Natural killer cell (primary cell): ENCODE measurements around the gene TENM4. TPM values are rescaled to one million over a fixed set of nuclear protein-coding genes. Genes with fewer than 3 reads are reported as not detected.

Experiments used
- ATAC-seq, 3 donors: fragments of 150-1000 bp in 2 of 3; fragments of 200-7000 bp in 1 of 3; cut with Tn5 transposase; 1 replicate in 1 of 3; 2 replicates in 2 of 3; pipeline ENCODE4 v1.10.0; 2021; ENCODE audit warnings: mild to moderate bottlenecking in 2 of 3, moderate library complexity in 2 of 3
- DNase-seq, 2 donors: peaks; one replicate each; pipeline versions ENCODE4 v3.0.0 to v3.0.0-alpha.2; 2013 to 2021; ENCODE audit warnings: mixed read lengths in 1 of 2
- H3K27ac ChIP-seq: one replicate; pipeline ENCODE4 v1.5.1; 2013; ENCODE audit warnings: mild to moderate bottlenecking, low read length
- H3K27me3 ChIP-seq: one replicate; pipeline ENCODE4 v1.6.1; 2013; ENCODE audit warnings: low read length; ENCODE audit not compliant: control insufficient read depth, insufficient read depth
- H3K36me3 ChIP-seq: one replicate; pipeline ENCODE4 v1.6.1; 2013; ENCODE audit warnings: low read length; ENCODE audit not compliant: control insufficient read depth, insufficient read depth
- H3K4me1 ChIP-seq: one replicate; pipeline ENCODE4 v1.6.1; 2013; ENCODE audit warnings: low read length; ENCODE audit not compliant: control insufficient read depth, insufficient read depth
- H3K4me3 ChIP-seq: one replicate; pipeline ENCODE4 v1.5.1; 2013; ENCODE audit warnings: low read length
- H3K9me3 ChIP-seq: one replicate; pipeline ENCODE4 v1.6.1; 2013; ENCODE audit warnings: low read length; ENCODE audit not compliant: control insufficient read depth, insufficient read depth
- H3K27ac Mint-ChIP-seq, 2 donors: one replicate each; pipeline ENCODE4 v1.8.0; 2022; ENCODE audit warnings: mild to moderate bottlenecking in 2 of 2, mixed read lengths in 2 of 2, moderate library complexity in 1 of 2
- H3K27me3 Mint-ChIP-seq, 2 donors: one replicate each; pipeline ENCODE4 v1.8.0; 2022; ENCODE audit warnings: low read depth in 2 of 2, mixed read lengths in 2 of 2
- H3K36me3 Mint-ChIP-seq: one replicate; pipeline ENCODE4 v1.8.0; 2022; ENCODE audit warnings: mixed read lengths
- H3K4me1 Mint-ChIP-seq, 2 donors: one replicate each; pipeline ENCODE4 v1.8.0; 2022; ENCODE audit warnings: mixed read lengths in 2 of 2
- H3K4me3 Mint-ChIP-seq: one replicate; pipeline ENCODE4 v1.8.0; 2022; ENCODE audit warnings: mild to moderate bottlenecking, moderate library complexity, mixed read lengths
- H3K9me3 Mint-ChIP-seq, 2 donors: one replicate each; pipeline ENCODE4 v1.8.0; 2022; ENCODE audit warnings: mixed read lengths in 2 of 2
- WGBS: methylation state at CpG from one replicate; pipeline ENCODE4 v1.1.7; 2013; ENCODE audit warnings: missing lambda C conversion rate; ENCODE audit not compliant: insufficient coverage; 5-methylcytosine and 5-hydroxymethylcytosine counted together
- intact Hi-C: fragments of 100-400 bp; cut with micrococcal nuclease; formaldehyde crosslinking; loops from one replicate; pipeline ENCODE4 v1.14.2; 2022
- total RNA-seq, 4 donors: library from RNA; stranded (reverse); fragments of 120-200 nt in 1 of 4; gene quantifications; one replicate each; pipeline versions ENCODE4 v1.2.3 to v1.2.4, GENCODE V29; 2013 to 2022
- TF ChIP-seq, protein P1 (sequence below): fragments of 200-600 bp; IDR thresholded peaks from one replicate; pipeline ENCODE4 v1.8.0; 2022; ENCODE audit warnings: antibody characterized with exemption

The TENM4 gene
- total RNA-seq, 3 donors from 2014 or later (not counting 1 experiment from before 2014, with no cell fraction given) = 0.63 to 0.75 TPM; not detected in 1

DNA sequence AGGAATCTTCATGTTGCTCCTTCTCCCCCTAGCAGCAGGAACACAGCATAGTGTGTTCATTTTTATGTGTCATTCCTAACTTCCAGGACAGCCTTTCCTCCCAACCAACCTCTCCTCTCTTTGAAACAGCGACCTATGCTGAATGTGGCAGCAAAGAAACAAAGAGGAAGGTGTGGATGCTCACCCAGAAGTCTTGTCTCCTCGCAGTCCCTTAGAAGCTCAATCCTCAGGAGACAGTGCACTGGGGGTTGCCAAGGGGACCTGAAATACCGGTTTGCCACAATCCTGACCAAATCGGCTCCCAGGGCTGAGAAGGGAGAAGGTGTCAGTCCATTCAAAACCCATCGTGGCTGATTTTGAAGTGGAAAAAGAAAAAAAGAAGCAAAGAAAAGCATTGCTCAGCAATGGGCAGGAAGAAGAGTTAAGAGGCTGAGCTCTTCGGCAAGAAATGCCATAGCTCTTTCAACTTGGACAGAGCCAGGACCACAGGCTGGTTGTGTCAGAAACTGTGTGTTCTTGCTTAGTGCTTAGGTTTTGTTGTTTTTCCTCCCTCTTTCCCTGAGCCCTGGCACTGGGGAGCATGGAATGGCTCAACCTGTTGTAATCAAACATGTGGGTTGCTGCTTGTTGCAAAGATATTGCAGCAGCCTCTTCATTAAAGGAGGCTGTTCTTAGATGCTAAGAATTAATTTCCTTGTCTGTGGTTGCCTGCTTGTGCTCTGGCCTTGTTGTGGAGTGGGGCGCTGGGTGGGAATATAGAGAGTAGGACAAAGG lies 30.4 kb upstream of the TENM4 start:
- intact Hi-C loops = no loop called here
- WGBS = 28% methylated on average over 7 of the region's 7 CpGs
- Histone ChIP-seq H3K36me3 (no peaks in the 10 kb centered on the region), H3K27ac (no peak overlapping the region), H3K4me3 (no peak overlapping the region), H3K4me1 (no peaks in the 10 kb centered on the region), H3K27me3 (no peaks in the 10 kb centered on the region), H3K9me3 (no peaks in the 10 kb centered on the region)
- H3K4me1 Mint-ChIP-seq = no peaks in the 10 kb centered on the region
- peaks cover 4 to 6% of the 10 kb centered on the region in 2 donors for H3K9me3 Mint-ChIP-seq
- DNase-seq = no peak
- no peak overlapping the region for H3K4me3 Mint-ChIP-seq
- H3K36me3 Mint-ChIP-seq = no peaks in the 10 kb centered on the region
- ATAC-seq = no peak
- TF ChIP-seq, protein P1, sequence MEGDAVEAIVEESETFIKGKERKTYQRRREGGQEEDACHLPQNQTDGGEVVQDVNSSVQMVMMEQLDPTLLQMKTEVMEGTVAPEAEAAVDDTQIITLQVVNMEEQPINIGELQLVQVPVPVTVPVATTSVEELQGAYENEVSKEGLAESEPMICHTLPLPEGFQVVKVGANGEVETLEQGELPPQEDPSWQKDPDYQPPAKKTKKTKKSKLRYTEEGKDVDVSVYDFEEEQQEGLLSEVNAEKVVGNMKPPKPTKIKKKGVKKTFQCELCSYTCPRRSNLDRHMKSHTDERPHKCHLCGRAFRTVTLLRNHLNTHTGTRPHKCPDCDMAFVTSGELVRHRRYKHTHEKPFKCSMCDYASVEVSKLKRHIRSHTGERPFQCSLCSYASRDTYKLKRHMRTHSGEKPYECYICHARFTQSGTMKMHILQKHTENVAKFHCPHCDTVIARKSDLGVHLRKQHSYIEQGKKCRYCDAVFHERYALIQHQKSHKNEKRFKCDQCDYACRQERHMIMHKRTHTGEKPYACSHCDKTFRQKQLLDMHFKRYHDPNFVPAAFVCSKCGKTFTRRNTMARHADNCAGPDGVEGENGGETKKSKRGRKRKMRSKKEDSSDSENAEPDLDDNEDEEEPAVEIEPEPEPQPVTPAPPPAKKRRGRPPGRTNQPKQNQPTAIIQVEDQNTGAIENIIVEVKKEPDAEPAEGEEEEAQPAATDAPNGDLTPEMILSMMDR = no peak
- H3K27ac Mint-ChIP-seq = no peak overlapping the region
- H3K27me3 Mint-ChIP-seq = no peaks in the 10 kb centered on the region

- Histone ChIP-seq H3K27me3 (no peaks in the 10 kb centered on the region), H3K4me1 (no peaks in the 10 kb centered on the region), H3K4me3 (no peak overlapping the region), H3K27ac (no peak overlapping the region), H3K9me3 (no peaks in the 10 kb centered on the region), H3K36me3 (no peaks in the 10 kb centered on the region)
- Mint-ChIP-seq H3K27me3 (no peaks in the 10 kb centered on the region), H3K9me3 (peaks cover 2 to 6% of the 10 kb centered on the region in 2 donors), H3K36me3 (no peaks in the 10 kb centered on the region), H3K4me1 (no peaks in the 10 kb centered on the region), H3K27ac (no peak overlapping the region), H3K4me3 (no peak overlapping the region)
- intact Hi-C loops = no loop called here
- no peak for ATAC-seq
- no peak for DNase-seq
- WGBS = 47% methylated on average over 2 of the region's 2 CpGs
- TF ChIP-seq, protein P1 = no peak
Observed at GRCh38 chr11:79470161-79470560, 29.3 kb upstream of the TENM4 start.

- Mint-ChIP-seq H3K9me3 (peaks cover 0 to 2% of the 10 kb centered on the region in 2 donors), H3K4me1 (no peaks in the 10 kb centered on the region), H3K27me3 (no peaks in the 10 kb centered on the region), H3K36me3 (no peaks in the 10 kb centered on the region), H3K4me3 (no peak overlapping the region), H3K27ac (no peak overlapping the region)
- intact Hi-C loops = no loop called here
- WGBS = 58% methylated on average over 2 of the region's 2 CpGs
- no peak overlapping the region for H3K4me3 ChIP-seq
- no peak overlapping the region for H3K27ac ChIP-seq
- DNase-seq = no peak
- no peaks in the 10 kb centered on the region for H3K36me3 ChIP-seq
- H3K27me3 ChIP-seq = no peaks in the 10 kb centered on the region
- TF ChIP-seq, protein P1 = no peak
- ATAC-seq = no peak
- H3K9me3 ChIP-seq = no peaks in the 10 kb centered on the region
- no peaks in the 10 kb centered on the region for H3K4me1 ChIP-seq
Observed at GRCh38 chr11:79467761-79468160, 26.9 kb upstream of the TENM4 start.

DNA sequence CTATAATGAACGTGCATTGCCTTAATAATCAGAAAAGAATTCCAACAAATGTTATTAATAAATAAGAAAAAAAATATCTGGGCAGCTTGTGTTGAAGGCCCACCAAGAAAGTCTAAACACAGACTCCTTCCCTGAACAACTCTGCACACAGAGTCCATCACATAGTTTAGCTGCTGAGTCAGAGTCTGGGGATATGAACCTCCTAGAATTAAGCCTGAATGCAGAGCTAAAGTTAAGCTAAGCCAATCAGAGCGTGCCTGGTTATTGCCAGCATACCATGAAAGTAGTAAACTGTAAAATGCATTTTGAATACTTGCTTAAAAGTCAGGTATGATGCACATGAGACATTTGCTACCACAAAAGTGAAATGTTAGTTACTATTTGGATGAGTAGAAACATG lies 25.6 kb upstream of the TENM4 start:
- H3K27ac ChIP-seq = no peak overlapping the region
- no peak for DNase-seq
- no peaks in the 10 kb centered on the region for H3K4me1 ChIP-seq
- ATAC-seq = no peak
- Mint-ChIP-seq H3K4me1 (no peaks in the 10 kb centered on the region), H3K36me3 (no peaks in the 10 kb centered on the region), H3K27me3 (no peaks in the 10 kb centered on the region), H3K9me3 (no peaks in the 10 kb centered on the region), H3K27ac (no peak overlapping the region), H3K4me3 (no peak overlapping the region)
- TF ChIP-seq, protein P1 = no peak
- H3K36me3 ChIP-seq = no peaks in the 10 kb centered on the region
- intact Hi-C loops = no loop called here
- no peak overlapping the region for H3K4me3 ChIP-seq
- no peaks in the 10 kb centered on the region for H3K27me3 ChIP-seq
- 94% methylated on average over 1 of the region's 2 CpGs for WGBS
- H3K9me3 ChIP-seq = no peaks in the 10 kb centered on the region
